NCI-H2196 treated with DMSO at 0.1 percent for 48 hours (cell line): ENCODE measurements around the gene SEC62.

Source experiments
- DNase-seq: peaks from one replicate; lab custom pipeline; 2025; ENCODE audit not compliant: unreplicated experiment; lab: John Stamatoyannopoulos, UW

SEC62 gene

GRCh38 chr3:169966951-169967915 lies 626 bp downstream of the SEC62 start:
- DNase-seq, result no peak

GRCh38 chr3:169968224-169968885 lies 1.7 kb downstream of the SEC62 start:
- DNase-seq, result no peak

- DNase-seq, result no peak
These were observed 2.8 kb downstream of the SEC62 start for GRCh38 chr3:169969174-169970095.

GRCh38 chr3:169970847-169971246 lies 4.2 kb downstream of the SEC62 start:
- DNase-seq, result no peak

DNA sequence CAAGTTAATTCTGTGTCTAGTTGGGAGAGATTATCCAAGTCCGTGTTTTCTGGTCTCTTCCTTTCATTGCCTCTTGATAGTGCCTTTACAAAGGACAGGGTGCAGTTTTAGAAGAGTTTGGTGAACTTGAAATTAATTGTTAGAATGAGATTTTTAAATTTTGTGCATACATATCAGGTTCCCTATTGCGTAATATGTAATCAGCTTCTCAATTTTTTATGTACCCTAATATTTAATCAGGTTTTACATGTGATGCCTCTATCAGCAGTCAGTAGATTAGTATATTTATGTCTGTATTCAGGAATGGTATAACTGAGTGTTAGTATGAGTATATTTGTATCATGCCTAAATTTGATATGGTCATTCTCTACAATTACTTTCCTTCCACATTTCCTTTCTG lies 4.9 kb downstream of the SEC62 start:
- no peak for DNase-seq

GRCh38 chr3:169980055-169980454 lies 13.4 kb downstream of the SEC62 start:
- no peak for DNase-seq

DNA sequence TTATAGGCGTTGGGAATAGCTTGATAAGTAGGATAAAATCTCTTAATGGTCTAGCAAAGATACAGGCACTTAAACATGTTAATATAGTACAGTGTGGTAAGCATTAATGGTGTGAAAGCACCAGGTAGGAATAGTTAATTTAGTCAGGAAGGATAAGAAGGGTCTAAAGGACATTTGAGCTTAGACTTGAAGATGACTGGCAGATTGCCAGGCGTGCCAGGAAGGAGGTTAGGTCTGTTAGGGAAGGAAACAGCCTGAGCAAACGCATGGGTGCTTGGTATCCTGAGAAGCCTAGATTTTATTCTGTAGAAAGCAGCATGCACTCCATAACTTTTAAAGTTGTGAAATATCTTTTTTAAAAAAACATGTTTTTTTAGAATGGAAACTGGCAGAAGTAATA lies 17.7 kb downstream of the SEC62 start:
- peak; percentile 6 for DNase-seq

DNA sequence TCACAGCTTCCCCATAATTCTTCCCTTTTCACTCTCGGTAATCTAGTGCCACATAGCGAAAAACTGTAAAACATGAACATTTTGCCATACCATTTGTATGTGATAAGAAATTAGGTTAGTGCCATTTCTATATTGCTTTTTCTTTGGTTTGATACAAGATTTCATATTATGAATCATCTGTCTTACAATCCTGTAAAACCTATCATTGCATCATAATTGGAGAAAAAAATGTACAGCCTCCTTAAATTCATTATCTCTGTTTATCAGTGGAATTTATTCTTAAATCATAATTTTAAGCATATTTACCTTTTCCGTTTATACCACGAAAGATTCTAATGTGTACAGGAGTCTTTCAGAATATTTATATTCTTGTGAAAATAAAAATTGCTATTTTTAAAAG lies 23.8 kb downstream of the SEC62 start:
- no peak for DNase-seq

- DNase-seq, result no peak
These were observed 25.5 kb downstream of the SEC62 start for GRCh38 chr3:169992156-169992555.

DNA sequence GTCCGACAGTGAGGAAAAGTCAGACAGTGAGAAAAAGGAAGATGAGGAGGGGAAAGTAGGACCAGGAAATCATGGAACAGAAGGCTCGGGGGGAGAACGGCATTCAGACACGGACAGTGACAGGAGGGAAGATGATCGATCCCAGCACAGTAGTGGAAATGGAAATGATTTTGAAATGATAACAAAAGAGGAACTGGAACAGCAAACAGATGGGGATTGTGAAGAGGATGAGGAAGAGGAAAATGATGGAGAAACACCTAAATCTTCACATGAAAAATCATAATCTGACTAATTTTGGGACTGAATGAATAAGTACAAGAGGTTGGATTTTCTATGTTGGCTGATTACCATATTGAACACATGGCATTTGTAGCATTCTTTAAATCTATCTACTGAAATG lies 26.2 kb downstream of the SEC62 start:
- no peak for DNase-seq

GRCh38 chr3:169993761-169994160 lies 27.2 kb downstream of the SEC62 start:
- no peak for DNase-seq

- DNase-seq, result no peak
These were observed 29.5 kb downstream of the SEC62 start for GRCh38 chr3:169996063-169996462.

DNA sequence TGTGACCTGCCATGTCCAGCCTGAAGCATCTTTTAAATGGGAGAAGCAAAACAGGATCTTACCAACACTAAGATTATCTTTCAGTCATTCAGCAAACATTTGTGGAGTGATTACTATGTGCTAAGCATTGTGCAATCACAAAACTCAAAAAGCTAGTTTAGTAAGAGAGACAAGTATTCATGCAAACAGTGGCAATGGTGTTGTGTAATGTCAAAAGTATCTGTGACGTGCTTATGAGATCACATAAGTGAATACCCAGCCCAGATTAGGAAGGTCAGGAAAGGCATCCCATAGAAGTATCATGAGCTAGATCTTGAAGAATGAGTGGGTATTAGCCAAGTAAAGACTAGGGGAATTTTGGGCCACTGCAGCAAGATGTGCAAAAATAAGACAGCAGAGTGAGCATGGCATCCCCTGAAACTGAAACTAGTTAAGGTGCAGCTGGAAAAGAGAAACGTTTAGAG lies 32.1 kb downstream of the SEC62 start:
- DNase-seq, result no peak

GRCh38 chr3:169999433-169999832 lies 32.8 kb downstream of the SEC62 start:
- DNase-seq, result no peak

GRCh38 chr3:170000051-170000450 lies 33.4 kb downstream of the SEC62 start:
- DNase-seq, result no peak

DNA sequence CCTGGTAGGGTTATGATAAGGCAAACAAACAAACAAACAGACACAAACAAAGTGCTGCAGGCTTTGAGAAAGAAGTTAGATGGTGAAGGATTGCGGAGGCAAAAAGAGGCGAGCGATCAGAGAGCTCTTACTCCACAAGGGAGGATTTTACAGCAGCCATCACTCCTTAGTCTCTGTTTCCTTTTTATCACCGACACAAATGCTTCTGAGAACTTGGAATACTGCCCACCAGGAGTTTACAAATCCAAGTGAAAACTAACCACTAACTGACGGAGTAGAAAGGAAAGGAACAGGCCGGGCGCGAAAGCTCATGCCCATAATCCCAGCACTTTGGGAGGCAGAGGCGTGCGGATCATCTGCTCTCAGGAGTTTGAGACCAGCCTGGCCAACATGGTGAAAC lies 35.6 kb downstream of the SEC62 start:
- no peak for DNase-seq

DNA sequence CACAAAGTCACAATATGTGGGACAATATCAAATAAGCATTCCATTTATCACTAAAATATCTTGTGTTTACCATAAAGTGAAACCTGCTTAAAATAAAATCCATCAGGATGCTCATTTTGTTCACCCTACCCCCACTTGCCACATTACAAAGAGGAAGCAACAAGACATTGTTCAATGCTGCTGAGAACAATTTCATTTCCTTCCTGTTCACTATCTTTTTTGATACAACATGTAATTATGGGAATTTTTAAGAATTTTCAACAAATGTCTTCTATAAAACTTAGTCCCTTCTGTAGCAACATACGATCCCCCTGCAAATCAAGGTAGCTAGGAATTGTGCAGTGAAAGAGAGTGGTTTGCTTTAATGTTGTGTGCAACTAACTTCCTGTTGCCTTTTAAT lies 36.3 kb downstream of the SEC62 start:
- DNase-seq, result no peak

GRCh38 chr3:170003881-170004356 lies 37.3 kb downstream of the SEC62 start:
- no peak for DNase-seq

DNA sequence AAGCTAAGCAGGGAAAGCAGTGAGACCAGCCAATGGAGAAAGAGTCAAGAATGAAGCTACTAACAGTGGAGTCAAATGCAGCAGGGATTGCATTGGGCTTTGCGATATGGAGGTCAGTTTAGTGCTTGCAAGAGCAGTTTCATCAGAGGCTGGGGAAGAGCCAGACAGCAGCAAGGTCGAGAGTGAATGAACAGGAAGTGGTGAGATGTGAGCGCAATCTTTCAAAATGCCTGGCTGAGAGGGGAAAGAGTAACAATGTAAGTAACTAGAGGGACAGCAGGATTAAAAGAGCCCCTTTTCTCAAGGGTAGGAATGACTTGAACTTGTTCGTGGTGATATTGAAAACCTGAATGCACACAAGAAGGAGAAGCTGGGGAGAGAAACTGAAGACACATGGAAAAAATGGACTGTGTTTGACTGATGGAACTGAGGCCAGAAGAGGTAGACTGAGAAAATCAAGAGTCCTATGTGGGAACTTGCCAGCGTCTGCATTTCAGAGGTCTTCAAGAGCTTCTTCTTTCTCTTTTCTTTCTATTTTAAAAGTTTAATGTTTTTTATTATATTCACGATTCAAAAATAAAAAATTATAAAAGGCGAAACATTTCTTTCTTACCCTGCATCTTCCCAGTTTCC lies 40.5 kb downstream of the SEC62 start:
- DNase-seq, result no peak

DNA sequence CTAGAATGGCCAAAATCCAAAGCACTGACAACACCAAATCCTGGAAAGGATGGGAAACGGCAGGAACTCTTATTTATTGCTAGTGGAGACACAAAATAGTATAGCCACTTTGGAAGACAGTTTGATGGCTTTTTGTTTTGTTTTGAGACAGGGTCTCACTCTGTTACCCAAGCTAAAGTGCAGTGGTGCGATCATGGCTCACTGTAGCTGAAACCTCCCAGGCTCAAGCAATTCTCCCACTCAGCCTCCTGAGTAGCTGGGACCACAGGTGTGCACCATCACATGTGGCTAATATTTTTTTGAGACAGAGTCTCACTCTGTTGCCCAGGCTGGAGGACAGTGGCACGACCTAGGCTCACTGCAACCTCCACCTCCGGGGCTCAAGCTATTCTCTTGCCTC lies 43.9 kb downstream of the SEC62 start:
- no peak for DNase-seq
